GM19324 (cell line): ENCODE measurements around the gene FLNB.
A peak's percentile ranks its signal among the peaks of the same experiment; 100 is the strongest.

Experiments
- ATAC-seq: cut with Tn5 transposase; IDR thresholded peaks from one replicate; pipeline ENCODE4 v1.9.1; 2021; ENCODE audit warnings: mild to moderate bottlenecking, moderate library complexity; ENCODE audit not compliant: unreplicated experiment, low FRiP score

The FLNB gene

DNA sequence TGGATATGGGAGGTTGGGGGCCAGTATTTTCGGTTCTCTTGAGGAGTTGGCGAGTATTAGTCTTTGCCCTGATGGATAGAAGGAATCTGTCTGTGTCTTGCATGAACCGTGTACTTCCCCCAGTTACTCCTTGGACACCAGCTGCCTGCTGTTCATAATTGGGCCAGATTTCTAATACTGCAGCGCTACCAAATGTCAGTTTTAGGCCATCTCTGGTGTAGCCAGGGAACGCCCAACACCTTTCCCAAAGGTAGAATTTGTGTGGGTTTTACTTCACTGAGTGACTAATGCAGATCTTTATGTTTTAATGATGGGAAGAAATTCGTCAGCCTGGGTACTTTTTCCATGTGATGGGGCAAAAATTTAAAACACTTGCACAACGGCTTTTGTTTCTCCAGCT lies 18.4 kb downstream of the FLNB start:
- ATAC-seq: no peak

DNA sequence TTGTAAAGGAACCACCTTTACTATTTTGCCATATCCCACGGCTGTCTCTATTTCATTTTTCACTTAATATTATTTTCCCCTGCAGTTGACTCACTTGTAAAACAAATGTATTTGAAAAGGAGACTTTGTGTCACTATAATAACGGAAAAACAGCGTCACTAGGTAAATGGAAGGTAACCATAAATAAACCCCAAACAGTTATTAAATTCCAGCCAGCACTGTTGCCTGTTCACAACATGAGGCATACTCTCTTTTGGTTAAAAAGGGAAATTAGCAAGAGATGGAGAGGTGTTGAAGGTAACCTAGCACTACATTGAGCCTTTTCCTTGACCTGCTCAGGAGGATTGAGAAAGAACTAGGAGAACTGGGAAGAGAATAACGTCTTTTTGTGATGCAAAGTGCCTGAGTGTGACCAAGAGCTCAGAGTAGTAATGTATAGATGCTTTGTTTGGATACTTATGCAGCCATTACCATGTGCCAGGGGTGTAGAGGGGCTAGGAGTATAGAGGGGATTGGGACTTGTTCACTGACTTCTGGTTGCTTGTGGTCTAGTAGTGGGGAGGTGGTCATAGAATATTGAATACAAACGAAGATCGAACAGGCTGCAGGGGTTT lies 19.6 kb downstream of the FLNB start:
- ATAC-seq: no peak

DNA sequence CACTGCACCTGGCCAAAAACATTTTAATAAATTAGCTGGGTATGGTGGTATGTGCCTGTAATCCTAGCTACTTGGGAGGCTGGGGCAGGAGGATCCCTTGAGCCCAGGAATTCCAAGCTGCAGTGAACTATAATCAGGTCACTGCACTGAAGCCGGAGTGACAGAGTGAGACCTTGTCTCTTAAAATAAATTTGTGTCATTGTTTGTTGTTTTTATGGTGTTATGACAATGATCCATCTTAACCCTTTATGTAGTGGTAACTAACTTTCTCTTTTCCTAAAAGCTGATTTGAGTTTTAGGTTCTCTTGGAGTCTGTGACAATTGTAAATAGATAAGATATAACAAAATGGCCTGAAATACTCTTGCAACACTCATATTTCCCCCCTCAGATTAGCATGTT lies 20.7 kb downstream of the FLNB start:
- ATAC-seq: no peak

DNA sequence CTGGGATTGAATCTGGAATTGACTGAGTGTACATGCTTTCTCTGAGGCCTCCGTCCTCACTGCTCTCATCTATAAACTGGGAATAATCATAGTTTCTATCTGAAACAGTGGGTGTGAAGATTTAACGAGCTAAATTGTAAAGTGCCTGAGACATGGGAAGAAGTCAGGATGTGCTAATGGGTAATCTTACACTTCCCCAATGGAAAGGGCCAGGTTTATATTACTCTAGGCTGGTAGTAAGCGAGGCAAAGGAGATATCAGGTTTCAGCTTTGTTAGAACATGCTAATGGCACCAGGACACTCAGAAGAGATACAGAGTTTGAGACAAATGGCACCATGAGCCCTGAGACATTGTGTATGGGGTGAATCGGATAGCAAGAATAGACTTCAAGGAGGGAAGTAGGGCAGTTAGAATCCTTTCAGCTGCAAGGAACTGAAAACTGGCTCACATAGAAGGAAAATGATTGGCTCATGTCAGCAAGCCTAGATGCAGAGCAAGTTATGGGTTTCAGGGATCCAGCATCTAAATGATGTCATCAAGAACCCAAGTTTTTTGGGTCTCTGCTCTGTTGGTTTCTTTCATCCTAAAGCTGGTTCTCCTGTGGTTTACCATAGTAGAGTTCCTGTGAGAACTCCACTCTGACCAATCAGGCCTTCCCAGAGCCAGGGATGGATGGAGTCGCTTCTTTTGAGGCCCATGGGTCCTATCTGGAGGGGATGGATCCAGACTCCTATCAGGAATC lies 21.8 kb downstream of the FLNB start:
- no peak for ATAC-seq

DNA sequence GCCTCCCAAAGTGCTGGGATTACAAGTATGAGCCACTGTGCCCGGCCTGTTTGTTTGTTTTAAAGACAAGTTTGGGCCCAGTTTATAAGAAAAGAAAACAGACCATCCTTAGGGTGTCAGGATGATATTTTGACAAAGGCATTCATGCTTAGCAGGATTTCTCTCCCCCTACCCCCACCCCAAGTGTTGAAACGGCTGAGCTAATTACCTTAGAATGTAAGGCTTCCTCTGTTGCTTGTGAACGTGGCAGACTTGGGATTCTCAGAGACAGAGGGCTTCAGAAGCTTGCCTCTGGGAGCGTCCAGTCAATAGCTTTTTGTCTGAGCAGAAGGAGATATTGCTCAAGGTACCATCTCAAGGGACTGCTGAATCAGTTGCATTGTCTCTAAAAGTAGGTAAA lies 24.0 kb downstream of the FLNB start:
- no peak for ATAC-seq

DNA sequence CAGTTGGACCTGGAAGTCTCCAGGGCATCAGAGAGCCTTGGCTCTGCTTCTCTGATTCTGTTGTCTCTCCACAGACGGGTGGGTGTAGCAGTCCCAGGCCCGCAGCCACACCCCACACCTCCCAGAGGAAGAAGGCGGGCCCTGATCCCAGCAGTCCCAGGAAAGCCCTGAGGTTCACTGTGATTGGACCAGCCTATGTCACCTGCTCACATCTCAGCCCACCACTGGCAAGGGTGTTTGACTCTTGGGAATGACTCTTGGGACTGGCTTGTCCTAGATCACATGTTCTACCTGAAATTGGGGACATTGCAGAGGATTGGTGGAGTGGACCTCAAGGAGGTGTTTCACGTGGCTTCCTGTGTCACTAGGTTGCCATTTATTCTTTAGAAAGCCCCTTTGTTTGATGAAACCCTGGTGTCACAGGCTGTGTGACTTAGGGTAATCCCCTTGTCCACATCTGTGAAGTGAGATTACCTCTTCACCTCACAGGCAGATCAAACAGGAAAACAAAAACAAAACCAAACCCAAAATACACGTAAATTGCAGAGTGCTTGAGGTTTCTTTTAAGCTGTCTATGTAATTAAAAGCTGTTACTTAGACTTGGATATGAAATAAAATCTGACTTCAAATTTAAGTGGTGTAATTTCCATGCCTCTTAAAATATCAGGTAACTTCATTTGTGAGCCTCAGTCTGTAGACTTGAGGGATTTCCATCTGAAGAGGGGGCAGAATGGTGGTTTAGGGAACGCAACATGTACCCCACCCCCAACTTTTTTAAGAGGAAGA lies 26.7 kb downstream of the FLNB start:
- peak; percentile 94 for ATAC-seq

DNA sequence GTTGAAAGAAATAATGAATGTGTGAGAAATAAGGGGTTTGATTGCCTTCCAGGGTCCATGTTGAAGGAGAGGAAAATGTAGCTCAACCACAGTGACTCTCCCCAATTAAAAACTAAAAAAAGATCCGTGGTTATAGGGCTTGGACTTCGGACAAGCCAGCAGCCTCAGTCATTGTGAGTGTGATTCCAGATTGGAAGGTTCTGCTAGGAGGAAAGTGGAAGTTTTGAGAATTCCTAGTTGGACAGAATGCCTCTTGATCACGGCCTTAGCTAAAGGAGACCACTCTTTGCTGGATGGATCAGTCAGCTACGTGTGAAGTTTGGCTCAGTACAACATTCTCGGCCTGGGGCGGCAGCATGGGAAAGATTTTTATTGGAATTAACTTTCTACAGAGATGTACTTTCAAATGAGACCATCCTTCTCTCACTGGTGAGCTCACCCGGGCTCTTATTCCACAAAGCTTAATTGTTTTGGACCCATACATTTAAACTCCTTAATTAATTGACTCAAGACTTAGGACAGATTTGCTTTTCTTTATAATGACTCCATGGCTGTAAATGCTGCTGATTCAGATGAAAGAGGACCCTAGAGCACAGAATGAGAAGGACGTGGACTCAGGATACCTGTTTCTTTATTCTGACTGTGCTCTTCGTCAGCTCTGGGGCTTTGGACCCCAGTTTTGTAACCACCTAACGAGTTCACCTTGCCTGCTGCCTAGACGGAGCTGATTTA lies 27.5 kb downstream of the FLNB start:
- ATAC-seq: no peak

DNA sequence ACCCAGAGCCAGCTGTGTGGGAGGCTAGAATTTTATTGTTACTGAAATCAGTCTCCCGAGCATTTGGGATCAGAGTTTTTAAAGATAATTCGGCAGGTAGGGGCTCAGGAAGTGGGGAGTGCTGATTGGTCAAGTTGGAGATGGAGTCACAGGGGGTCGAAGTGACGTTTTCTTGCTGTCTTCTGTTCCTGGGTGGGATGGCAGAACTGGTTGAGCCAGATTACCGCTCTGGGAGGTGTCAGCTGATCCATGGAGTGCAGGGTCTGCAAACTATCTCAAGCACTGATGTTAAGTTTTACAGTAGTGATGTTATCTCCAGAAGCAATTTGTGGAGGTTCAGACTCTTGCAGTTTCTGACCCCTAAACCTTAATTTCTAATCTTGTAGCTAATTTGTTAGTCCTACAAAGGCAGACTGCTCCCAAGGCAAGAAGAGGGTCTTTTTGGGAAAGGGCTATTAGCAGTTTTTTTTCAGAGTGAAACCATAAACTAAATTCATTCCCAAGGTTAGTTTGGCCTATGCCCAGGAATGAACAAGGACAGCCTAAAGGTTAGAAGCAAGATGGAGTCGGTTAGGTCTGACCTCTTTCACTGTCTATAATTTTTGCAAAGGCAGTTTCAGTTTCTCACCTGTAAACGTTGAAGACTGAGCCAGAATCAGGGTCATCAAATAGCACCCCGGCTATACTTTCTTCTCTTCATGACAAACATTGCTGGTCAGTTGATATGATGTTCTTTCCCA lies 28.2 kb downstream of the FLNB start:
- no peak for ATAC-seq

DNA sequence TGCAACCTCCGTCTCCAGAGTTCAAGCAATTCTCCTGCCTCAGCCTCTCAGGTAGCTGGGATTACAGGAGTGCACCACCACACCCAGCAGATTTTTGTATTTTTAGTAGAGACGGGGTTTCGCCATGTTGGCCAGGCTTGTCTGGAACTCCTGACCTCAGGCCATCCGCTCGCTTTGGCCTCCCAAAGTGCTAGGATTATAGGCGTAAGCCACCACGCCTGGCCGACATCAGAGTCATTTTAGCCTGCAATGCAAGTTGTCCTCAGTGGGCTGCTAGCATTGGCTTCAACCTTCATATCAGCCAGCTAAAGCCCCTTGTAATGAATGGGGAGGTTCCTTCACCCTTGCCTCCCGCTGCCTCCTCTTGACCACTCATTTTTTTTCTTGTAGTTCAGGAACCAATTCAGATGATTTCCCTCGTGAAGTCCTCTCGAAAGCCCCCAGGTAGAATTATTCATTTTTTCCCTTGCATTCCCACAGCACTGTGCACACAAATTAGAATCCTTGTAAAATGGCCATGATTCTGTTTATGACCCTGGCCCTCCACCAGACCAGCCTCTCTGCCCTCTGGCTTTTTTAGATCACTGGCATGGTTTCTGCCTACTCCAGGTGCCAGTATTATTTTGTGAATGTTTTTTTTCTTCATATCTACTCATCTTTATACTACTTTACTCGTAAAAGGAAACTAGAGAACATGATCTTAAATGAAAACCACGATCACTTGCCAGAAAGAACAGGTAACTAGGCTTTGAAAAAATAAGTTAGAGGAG lies 29.1 kb downstream of the FLNB start:
- ATAC-seq: no peak

DNA sequence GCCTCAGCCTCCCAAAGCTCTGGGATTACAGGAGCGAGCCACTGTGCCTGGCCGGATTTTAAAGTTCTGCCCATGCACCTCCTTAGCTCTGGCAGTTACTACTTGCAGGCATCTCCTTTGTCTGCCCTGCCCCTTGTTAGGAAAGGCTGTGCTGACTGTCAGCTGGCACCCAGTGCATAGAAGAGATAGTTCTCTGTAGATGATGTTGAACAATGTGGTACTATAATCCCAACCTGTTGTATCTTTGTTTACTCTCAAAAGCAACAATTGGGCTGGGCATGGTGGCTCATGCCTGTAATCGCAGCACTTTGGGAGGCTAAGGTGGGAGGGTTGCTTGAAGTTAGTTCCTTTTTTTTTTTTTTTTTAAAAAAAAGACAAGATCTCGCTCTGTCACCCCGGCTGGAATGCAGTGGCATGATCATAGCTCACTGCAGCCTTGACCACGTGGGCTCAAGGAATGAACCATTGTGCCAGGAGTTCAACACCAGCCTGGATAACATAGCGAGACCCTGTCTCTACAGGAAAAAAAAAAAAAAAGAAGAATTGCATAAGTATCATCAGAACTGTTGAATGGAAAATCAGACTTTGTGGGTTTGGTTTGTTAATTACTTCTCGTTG lies 30.6 kb downstream of the FLNB start:
- no peak for ATAC-seq

DNA sequence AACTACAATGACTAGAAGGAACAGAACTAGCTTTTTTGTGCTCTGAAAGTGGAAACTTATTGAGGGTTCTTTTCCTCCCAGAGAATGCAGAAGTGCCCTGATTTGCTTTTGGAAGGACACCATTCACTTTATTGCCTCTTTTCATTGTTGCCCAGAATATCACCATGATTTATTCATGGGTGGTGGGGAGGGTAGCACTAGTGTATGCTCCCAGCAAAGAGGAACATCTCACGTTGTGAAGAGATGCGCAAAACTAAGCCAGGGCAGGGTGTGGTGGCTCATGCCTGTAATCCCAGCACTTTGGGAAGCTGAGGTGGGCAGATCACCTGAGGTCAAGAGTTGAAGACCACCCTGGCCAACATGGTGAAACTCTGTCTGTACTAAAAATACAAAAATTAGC lies 31.4 kb downstream of the FLNB start:
- ATAC-seq: no peak

DNA sequence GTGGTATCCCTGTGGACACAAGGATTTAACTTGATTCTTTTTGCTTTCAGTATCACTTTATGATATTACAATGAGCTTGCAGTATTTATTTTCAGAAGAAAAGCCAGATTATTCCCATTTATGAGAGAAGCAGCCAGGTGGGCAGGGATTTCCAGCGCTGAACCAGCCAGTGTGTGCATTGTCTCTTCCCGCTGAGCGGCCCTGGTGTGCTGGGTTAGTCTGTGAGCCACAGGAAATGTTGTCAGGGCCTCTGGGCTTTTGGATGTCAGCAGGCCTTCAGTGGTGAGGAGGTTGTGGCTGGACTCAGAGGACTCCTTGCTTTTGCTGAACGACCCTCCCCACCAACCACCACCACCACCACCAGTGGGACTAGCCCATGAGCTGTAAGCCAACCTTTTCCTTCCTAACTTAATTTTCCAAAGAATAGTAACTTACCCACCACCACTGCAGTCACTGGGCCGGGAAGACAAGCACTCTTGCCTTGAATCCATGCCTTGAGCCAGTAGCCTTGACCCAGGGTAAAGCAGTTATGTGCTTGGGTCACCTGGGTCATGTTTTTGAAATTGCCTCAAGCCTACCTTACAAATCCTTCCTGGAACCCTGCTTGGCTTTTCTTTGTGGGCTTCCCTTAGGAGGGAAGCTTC lies 33.1 kb downstream of the FLNB start:
- ATAC-seq: peak; percentile 21

DNA sequence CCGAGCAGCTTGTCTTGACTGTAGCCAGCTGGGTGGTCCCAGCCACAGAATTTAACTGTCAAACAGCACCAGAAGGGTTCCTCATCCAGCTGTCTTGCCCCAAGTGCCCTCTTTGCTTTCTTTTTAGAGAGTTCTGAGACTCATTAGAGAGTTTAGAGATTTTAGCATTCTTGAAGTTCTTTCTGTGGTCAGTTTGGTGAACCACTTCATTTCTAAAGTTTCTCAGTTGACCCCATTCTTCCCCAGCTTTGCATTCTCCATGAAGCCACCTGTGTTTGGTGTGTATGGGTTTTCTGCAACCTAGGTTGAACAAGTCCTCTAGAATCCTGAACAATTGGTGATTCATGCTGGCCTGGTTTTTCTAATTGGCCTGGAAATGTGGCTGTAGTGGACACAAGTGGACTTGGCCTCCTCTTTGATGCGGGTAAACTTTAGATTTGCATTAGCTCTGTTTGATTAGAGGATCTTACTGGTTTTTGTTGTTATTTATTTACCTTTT lies 33.7 kb downstream of the FLNB start:
- peak; percentile 78 for ATAC-seq

DNA sequence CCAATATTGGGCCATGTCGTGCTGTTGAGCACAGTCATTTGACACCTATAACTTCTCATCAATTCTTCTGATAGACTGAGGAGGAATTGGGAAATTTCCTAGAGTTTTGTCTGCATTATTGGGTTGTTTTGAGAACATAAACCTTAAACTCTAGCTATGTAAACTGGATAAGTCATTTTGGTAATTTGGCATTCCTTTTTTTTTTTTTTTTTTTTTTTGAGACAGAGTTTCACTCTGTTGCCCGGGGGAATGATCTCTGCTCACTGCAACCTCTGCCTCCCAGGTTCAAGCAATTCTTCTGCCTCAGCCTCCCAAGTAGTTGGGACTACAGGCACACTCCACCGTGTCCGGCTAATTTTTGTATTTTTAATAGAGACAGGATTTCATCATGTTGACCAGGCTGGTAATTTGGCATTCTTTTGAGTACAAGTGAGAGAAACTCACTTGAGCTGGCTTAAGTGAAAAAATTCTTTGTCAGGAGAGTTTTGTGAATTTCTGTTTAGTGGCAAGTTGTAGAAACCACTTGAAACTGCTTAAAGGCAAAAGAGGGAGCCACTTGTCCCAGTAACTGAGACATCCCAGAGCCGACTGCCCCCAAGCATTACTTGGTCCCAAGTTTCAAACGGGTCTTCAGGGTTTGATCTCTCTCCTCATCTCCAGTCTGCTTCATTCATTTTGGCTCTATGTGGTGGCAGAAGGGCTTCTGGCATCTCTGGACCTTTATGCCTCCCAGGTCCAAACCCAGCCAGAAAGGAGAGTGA lies 34.9 kb downstream of the FLNB start:
- no peak for ATAC-seq

DNA sequence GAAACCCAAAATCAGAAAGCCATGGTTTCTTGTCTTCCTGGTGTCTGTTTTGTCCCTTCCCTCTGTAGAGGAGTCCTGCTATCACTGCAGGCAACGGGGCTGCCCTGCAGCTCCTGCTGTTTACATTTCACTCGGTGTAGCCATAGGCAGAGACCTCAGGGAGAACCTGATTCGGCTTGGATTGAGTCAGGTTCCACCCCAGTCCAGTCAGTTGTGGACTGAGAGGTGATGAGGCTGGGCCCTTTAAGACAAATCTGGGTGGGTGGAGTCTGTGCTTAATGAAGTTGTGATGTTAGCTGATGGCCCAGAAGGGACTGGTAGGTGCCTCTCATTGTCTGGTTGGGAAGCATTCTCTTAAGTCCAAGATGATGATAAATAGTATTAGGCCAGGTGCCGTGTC lies 35.7 kb downstream of the FLNB start:
- no peak for ATAC-seq

DNA sequence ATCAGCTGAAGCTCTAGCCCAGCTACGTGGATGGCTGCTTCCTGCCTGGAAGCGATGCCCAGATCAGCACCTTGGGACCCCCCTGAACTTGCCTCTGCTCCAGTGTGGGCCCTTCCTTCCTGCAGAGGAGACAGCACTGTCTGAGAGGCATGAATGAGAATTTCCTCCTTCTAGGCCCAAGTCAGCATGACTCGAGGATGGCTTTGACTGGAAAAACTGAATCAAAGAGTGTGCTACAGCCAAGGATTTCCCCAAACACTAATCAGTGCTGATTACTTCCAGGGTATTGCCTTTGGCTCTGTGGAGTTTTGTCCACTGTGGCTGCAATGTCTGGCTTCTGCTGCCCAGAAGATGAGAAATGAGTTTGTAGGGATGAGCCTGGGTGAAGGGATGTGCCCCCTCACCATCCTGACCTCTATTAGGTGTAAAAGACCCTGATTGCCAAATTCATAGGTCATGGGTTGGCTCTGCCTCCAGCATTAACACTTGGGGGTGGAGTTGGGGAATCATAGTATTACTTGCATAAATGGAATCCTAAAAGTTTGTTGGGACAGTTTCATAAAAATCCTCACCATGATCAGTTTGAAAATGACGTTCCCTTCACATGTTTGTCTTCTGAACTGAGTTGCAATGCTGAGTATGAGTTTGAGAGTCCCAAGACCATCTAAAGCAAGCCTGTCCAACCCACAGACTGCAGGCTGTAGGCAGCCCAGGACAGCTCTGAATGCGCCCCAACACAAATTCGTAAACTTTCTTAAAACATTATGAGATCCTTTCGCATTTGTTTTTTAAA lies 36.7 kb downstream of the FLNB start:
- ATAC-seq: no peak

DNA sequence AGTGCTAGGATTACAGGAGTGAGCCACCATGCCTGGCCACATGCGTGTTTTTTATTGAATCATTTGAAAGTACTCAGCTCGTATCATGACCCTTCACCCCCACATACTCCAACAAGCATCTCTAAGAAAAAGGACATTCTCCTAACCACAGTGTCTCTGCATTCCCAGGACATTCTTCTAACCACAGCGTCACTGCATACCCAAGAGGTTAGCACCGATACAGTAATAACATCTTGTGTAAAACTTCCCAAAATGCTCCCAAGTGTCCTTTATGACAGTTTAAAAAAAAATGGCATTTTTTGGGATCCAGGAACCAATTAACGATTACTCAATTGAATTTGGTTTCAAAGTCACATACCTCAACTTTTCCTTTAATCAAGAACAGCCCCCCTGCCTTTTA lies 39.6 kb downstream of the FLNB start:
- no peak for ATAC-seq
